ENCODE measurements around the gene ABCB1. TPM values are rescaled to one million over a fixed set of nuclear protein-coding genes. Genes with fewer than 3 reads are reported as not detected.

The ABCB1 gene
- total and polyA plus RNA-seq, 10 of the 15 experiments (the other 5 are each of a cell fraction or from before 2014, with no cell fraction given) = 0.40 to 13.9 (median 1.9) TPM

GRCh38 chr7:87482115-87482514, 118.6 kb downstream of the ABCB1 start:
- no peaks in the 10 kb centered on the region; the same call in 2 of the 3 replicates for H3K9me3 ChIP-seq (replicated peaks; ENCODE audit: control insufficient read depth, insufficient read depth, low read length)
- no peak for FAIRE-seq
- POLR2A ChIA-PET = no interaction called here
- no peaks in the 10 kb centered on the region for H3K4me1 ChIP-seq (ENCODE audit: control insufficient read depth, insufficient read depth, low read length)
- no peak overlapping the region for H3K4me2 ChIP-seq (ENCODE audit: control insufficient read depth, insufficient read depth)
- no peak overlapping the region for H3K4me3 ChIP-seq
- RAD21 ChIA-PET (ENCODE audit: unreplicated experiment) = no interaction called here
- H3K9ac ChIP-seq (ENCODE audit: control insufficient read depth, insufficient read depth, low read length) = no peak overlapping the region
- SMC1A ChIA-PET (ENCODE audit: uncharacterized antibody, unreplicated experiment) = interaction anchor here (0.5 kb wide), 1 partner anchor 49 kb away, joined by 3 read pairs; no protein-coding TSS in a partner anchor
- intact Hi-C loops (cut with micrococcal nuclease; ENCODE audit: unreplicated experiment) = no loop called here
- WGBS (ENCODE audit: insufficient coverage, insufficient replicate concordance, low lambda C conversion rate, missing lambda C conversion rate) = 51% methylated on average over 3 of the region's 3 CpGs
- in situ Hi-C loops (cut with MboI) = no loop called here
- no peaks in the 10 kb centered on the region for H3K27me3 ChIP-seq (replicated peaks in 1 of 2; ENCODE audit: control insufficient read depth in 2 of 2, insufficient read depth in 2 of 2, low read length in 1 of 2)
- no TSS peak for BruUV-seq (replicated peaks)
- DNase-seq (ENCODE audit: low read depth, low spot score) = no peak
- ATAC-seq = no peak
- no peak overlapping the region for H2AFZ ChIP-seq (ENCODE audit: control insufficient read depth, low read depth, low read length)
- H3K36me3 ChIP-seq (ENCODE audit: control insufficient read depth in 2 of 2, insufficient read depth in 2 of 2, low read length in 1 of 2) = no peaks in the 10 kb centered on the region
- H3K27ac ChIP-seq (ENCODE audit: control insufficient read depth, insufficient read depth) = no peak overlapping the region
- H4K20me1 ChIP-seq (ENCODE audit: control insufficient read depth, insufficient read depth) = no peaks in the 10 kb centered on the region
- CTCF ChIA-PET = no interaction called here
- no peaks in the 10 kb centered on the region for H3K79me2 ChIP-seq (ENCODE audit: control insufficient read depth, insufficient read depth, low read length)
- TF ChIP-seq MYC (IDR thresholded peaks at IDR 0.05; ENCODE audit: insufficient read depth, insufficient read length, insufficient replicate concordance, low read length, severe bottlenecking) = no peak
- TF ChIP-seq CREB1 (IDR thresholded peaks at IDR 0.05; ENCODE audit: low read depth) = no peak
- TF ChIP-seq TCF7 (IDR thresholded peaks at IDR 0.05; ENCODE audit: borderline replicate concordance) = no peak
- TF ChIP-seq NFYB (IDR thresholded peaks at IDR 0.05; ENCODE audit: insufficient read depth, low read depth, low read length) = no peak
- TF ChIP-seq PBX3 (IDR thresholded peaks at IDR 0.05; ENCODE audit: insufficient replicate concordance, low read depth, low read length) = no peak
- no peak for TF ChIP-seq TBL1XR1 (IDR thresholded peaks at IDR 0.05; ENCODE audit: low read depth, low read length)
- TF ChIP-seq SPI1 (IDR thresholded peaks at IDR 0.05; ENCODE audit: borderline replicate concordance, insufficient read depth, low read depth, low read length) = no peak
- TF ChIP-seq CEBPZ (IDR thresholded peaks at IDR 0.05; ENCODE audit: low read depth, low read length) = no peak
- TF ChIP-seq MLLT1 (IDR thresholded peaks at IDR 0.05) = no peak
- TF ChIP-seq ZBTB4 (CRISPR knock-in tag; IDR thresholded peaks at IDR 0.05) = no peak
- TF ChIP-seq ZNF622 (IDR thresholded peaks at IDR 0.05) = no peak
- TF ChIP-seq NR2C1 (IDR thresholded peaks at IDR 0.05) = no peak
- no peak for TF ChIP-seq RELA (IDR thresholded peaks at IDR 0.05; ENCODE audit: borderline replicate concordance, partially characterized antibody)

Measured in GM12878 (cell line).